ENCODE results near the gene BMF. TPM values are rescaled to one million over a fixed set of nuclear protein-coding genes. Genes with fewer than 3 reads are reported as not detected.
A peak's percentile ranks its signal among the peaks of the same experiment; 100 is the strongest.

Gene BMF
- total and polyA plus RNA-seq, 11 donors = 1.2 to 12.9 (median 3.4) TPM

DNA sequence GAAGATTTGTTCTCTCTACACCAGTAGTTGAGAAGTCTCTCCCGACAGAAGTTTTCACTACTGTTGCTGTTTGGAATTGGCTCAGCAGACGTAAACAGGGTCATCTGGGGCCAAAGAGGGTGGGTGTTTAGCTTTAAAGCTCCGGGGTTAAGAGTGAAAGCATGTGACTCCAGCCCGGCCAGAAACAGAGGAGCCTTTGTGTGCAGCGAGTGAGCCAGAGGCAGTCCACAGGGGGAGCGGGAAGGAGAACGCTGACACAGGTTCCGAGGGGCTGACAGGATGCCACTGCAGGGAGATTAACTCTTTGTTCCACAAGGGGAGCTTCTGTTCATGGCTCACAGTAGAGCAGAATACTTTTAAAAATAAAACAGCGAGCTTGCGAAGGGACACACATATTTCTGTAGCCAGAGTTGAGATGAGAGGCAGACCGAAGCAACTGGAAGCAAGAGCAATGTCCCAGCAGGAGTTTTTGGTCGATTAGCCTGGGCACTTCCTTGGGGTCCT, 26.9 kb downstream of the BMF start:
- peak in 1 of 2 donors; percentile 41 for TF ChIP-seq POLR2A (IDR thresholded peaks at IDR 0.05)
- TF ChIP-seq, protein P1, sequence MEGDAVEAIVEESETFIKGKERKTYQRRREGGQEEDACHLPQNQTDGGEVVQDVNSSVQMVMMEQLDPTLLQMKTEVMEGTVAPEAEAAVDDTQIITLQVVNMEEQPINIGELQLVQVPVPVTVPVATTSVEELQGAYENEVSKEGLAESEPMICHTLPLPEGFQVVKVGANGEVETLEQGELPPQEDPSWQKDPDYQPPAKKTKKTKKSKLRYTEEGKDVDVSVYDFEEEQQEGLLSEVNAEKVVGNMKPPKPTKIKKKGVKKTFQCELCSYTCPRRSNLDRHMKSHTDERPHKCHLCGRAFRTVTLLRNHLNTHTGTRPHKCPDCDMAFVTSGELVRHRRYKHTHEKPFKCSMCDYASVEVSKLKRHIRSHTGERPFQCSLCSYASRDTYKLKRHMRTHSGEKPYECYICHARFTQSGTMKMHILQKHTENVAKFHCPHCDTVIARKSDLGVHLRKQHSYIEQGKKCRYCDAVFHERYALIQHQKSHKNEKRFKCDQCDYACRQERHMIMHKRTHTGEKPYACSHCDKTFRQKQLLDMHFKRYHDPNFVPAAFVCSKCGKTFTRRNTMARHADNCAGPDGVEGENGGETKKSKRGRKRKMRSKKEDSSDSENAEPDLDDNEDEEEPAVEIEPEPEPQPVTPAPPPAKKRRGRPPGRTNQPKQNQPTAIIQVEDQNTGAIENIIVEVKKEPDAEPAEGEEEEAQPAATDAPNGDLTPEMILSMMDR (IDR thresholded peaks at IDR 0.05) = peak in 3 of 12 donors; percentile 25 to 35 (median 26)
- WGBS, 4 donors = 0 to 4% (median 2%) methylated on average over 12 of the region's 12 CpGs
- H3K4me3 ChIP-seq = peak overlapping the region in 10 of 12 donors; percentile 11 to 58 (median 46)
- H3K9me3 ChIP-seq = no peaks in the 10 kb centered on the region
- DNase-seq (peak; percentile 75 to 86 (median 83)), ATAC-seq (peak; percentile 90 to 97 (median 95))
- intact Hi-C loops (cut with DNase I) = loop anchor here in 1 of 10 donors (2.0 kb wide), 1 partner anchor 13 kb away; no protein-coding TSS in a partner anchor
- H3K27ac ChIP-seq = peak overlapping the region; percentile 58 to 92 (median 74)
- H3K27me3 ChIP-seq = no peaks in the 10 kb centered on the region
- H3K4me1 ChIP-seq = peaks cover 0 to 37% (median 23%) of the 10 kb centered on the region in 12 donors
- no peaks in the 10 kb centered on the region for H3K36me3 ChIP-seq

DNA sequence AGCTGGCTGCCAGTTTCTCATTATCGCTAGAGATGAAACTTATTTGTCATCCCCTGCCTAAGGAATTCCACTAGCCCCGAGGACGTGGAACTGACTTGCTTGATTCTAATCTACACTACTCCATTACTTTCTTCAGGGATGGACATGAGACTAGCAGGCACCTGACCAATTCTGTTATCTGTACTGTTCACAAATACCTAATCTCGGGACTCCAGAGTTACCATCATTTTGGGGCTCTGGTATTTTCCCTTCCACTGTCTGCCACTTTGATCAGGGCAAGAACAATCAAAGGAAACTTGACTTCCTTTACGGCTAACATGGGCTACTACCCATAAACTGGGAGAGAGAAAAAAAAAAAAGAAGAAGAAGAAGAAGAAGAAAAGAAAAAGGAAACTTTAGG, 27.8 kb downstream of the BMF start:
- peak overlapping the region in 8 of 12 donors; percentile 28 to 58 (median 48) for H3K4me3 ChIP-seq
- DNase-seq = no peak
- 18 to 29% (median 23%) methylated on average over 5 of the region's 5 CpGs for WGBS, 4 donors

DNA sequence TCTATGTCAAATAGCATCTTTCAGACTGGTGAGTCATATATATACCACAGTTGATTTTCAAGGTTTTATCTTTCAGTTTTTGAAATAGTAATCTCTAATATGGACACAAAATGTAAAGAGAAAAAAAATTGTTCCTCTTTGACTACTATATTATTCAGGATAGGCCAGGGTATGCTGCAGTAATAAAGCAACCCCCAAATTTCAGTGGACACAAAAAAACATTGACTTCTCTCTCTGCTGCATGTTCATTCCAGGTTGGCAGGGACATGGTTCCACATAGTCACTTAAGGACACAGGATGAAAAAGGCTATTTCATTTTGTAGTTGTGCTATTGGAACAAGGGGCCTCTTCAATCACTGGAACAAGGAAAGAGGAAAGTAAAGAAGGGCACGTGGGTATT, 28.6 kb downstream of the BMF start:
- H3K27me3 ChIP-seq = no peaks in the 10 kb centered on the region
- no peak overlapping the region for H3K4me3 ChIP-seq
- H3K36me3 ChIP-seq = no peaks in the 10 kb centered on the region
- no peak for ATAC-seq
- peaks cover 0 to 50% (median 22%) of the 10 kb centered on the region in 12 donors for H3K4me1 ChIP-seq
- H3K27ac ChIP-seq = peak overlapping the region in 7 of 12 donors; percentile 58 to 92 (median 72)
- no peak for DNase-seq
- H3K9me3 ChIP-seq = no peaks in the 10 kb centered on the region
- no peak for TF ChIP-seq POLR2A (IDR thresholded peaks at IDR 0.05)
- WGBS, 4 donors = 36 to 62% (median 48%) methylated on average over 1 of the region's 1 CpG
- intact Hi-C loops (cut with DNase I) = loop anchor here in 1 of 10 donors (2.0 kb wide), 1 partner anchor 15 kb away; no protein-coding TSS in a partner anchor

More for the DNA sequence above, 27.8 kb downstream of the BMF start:
- intact Hi-C loops (cut with DNase I) = loop anchor here in 1 of 10 donors (2.0 kb wide), 1 partner anchor 14 kb away; no protein-coding TSS in a partner anchor
- Histone ChIP-seq H3K27ac (peak overlapping the region; percentile 58 to 92 (median 74)), H3K9me3 (no peaks in the 10 kb centered on the region), H3K36me3 (no peaks in the 10 kb centered on the region), H3K4me1 (peaks cover 0 to 44% (median 22%) of the 10 kb centered on the region in 12 donors), H3K27me3 (no peaks in the 10 kb centered on the region)
- peak in 1 of 4 donors; percentile 32 for ATAC-seq
- TF ChIP-seq, protein P1 (IDR thresholded peaks at IDR 0.05) = no peak
- TF ChIP-seq POLR2A (IDR thresholded peaks at IDR 0.05) = no peak

DNA sequence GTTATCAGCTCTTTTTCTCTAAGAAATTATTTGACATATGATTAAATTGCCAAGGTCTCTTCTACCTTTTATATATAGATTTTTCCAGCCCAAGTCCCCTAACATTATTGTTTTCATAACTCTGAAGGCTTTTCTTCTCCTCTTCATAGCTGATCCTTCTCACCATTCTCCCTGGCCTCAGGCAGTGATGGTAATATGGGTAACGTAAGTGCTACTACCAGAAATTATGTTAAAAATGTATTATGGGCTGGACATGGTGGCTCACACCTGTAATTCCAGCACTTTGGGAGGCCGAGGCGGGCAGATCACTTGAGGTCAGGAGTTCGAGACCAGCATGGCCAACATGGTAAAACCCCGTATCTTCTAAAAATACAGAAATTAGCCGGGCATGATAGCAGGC, 29.2 kb downstream of the BMF start:
- Histone ChIP-seq H3K36me3 (no peaks in the 10 kb centered on the region), H3K27ac (no peak overlapping the region), H3K9me3 (no peaks in the 10 kb centered on the region), H3K4me3 (no peak overlapping the region), H3K4me1 (peaks cover 0 to 50% (median 22%) of the 10 kb centered on the region in 12 donors), H3K27me3 (no peaks in the 10 kb centered on the region)
- TF ChIP-seq POLR2A (IDR thresholded peaks at IDR 0.05) = no peak
- TF ChIP-seq, protein P1 (IDR thresholded peaks at IDR 0.05) = no peak
- no peak for ATAC-seq
- DNase-seq = no peak
- WGBS, 4 donors = 95 to 96% (median 95%) methylated on average over 6 of the region's 6 CpGs
- intact Hi-C loops (cut with DNase I) = loop anchor here in 1 of 10 donors (5.0 kb wide), 1 partner anchor 37 kb away; no protein-coding TSS in a partner anchor
